Parathyroid adenoma (tissue), 2 donors: ENCODE results near the gene UBE2Q1.
A peak's percentile ranks its signal among the peaks of the same experiment; 100 is the strongest.

Source experiments
- H2AFZ ChIP-seq: fragments of 300-600 bp; sonication (generic); one replicate; pipeline ENCODE4 v1.7.0; 2017; ENCODE audit warnings: antibody characterized with exemption, mild to moderate bottlenecking
- H3K27ac ChIP-seq: fragments of 300-600 bp; sonication (generic); one replicate; pipeline ENCODE4 v1.7.0; 2017
- H3K27me3 ChIP-seq: fragments of 300-600 bp; sonication (generic); one replicate; pipeline ENCODE4 v1.7.0; 2017; ENCODE audit warnings: low read length; ENCODE audit not compliant: control insufficient read depth, insufficient read depth
- H3K36me3 ChIP-seq: fragments of 300-600 bp; sonication (generic); one replicate; pipeline ENCODE4 v1.7.0; 2017; ENCODE audit warnings: low read length; ENCODE audit not compliant: control insufficient read depth, insufficient read depth
- H3K4me1 ChIP-seq: fragments of 300-600 bp; sonication (generic); one replicate; pipeline ENCODE4 v1.7.0; 2017; ENCODE audit warnings: control low read depth
- H3K4me2 ChIP-seq: fragments of 300-600 bp; sonication (generic); one replicate; pipeline ENCODE4 v1.7.0; 2017; ENCODE audit warnings: low read length
- H3K4me3 ChIP-seq: fragments of 300-600 bp; sonication (generic); one replicate; pipeline ENCODE4 v1.7.0; 2017; ENCODE audit warnings: low read depth, low read length
- H3K79me2 ChIP-seq: fragments of 300-600 bp; sonication (generic); one replicate; pipeline ENCODE4 v1.7.0; 2017; ENCODE audit warnings: control low read depth
- H3K9ac ChIP-seq: fragments of 300-600 bp; sonication (generic); one replicate; pipeline ENCODE4 v1.7.0; 2017; ENCODE audit warnings: mild to moderate bottlenecking
- H3K9me3 ChIP-seq: fragments of 300-600 bp; sonication (generic); one replicate; pipeline ENCODE4 v1.7.0; 2017; ENCODE audit warnings: low read length; ENCODE audit not compliant: control insufficient read depth
- CTCF ChIP-seq: fragments of 300-600 bp; sonication (generic); IDR thresholded peaks from one replicate; pipeline ENCODE4 v1.7.0; 2017; ENCODE audit warnings: antibody characterized with exemption, mild to moderate bottlenecking
- donor health status: primary hyperparathyroidism.

UBE2Q1 gene

GRCh38 chr1:154571244-154571963, 12.9 kb upstream of the UBE2Q1 start:
- Histone ChIP-seq H3K27ac (no peak overlapping the region), H2AFZ (no peak overlapping the region), H3K9me3 (no peaks in the 10 kb centered on the region), H3K27me3 (no peaks in the 10 kb centered on the region), H3K4me2 (no peak overlapping the region), H3K4me3 (no peak overlapping the region), H3K9ac (no peak overlapping the region), H3K4me1 (peaks cover 9% of the 10 kb centered on the region), H3K79me2 (no peaks in the 10 kb centered on the region), H3K36me3 (no peaks in the 10 kb centered on the region)
- no peak for TF ChIP-seq CTCF

GRCh38 chr1:154568157-154568815, 9.8 kb upstream of the UBE2Q1 start:
- Histone ChIP-seq H3K4me2 (no peak overlapping the region), H3K4me3 (no peak overlapping the region), H3K36me3 (no peaks in the 10 kb centered on the region), H3K4me1 (no peaks in the 10 kb centered on the region), H2AFZ (peak overlapping the region; percentile 42), H3K79me2 (no peaks in the 10 kb centered on the region), H3K27ac (peak overlapping the region; percentile 34), H3K9me3 (no peaks in the 10 kb centered on the region), H3K27me3 (no peaks in the 10 kb centered on the region), H3K9ac (peak overlapping the region; percentile 6)
- no peak for TF ChIP-seq CTCF

- Histone ChIP-seq H2AFZ (peak within 1 kb of the TSS; percentile 42), H3K4me1 (no peaks in the 10 kb centered on the region), H3K4me3 (no peak within 1 kb of the TSS), H3K4me2 (peak within 1 kb of the TSS; percentile 38), H3K36me3 (no peaks in the 10 kb centered on the region), H3K27me3 (no peaks in the 10 kb centered on the region), H3K9me3 (no peaks in the 10 kb centered on the region), H3K79me2 (no peaks in the 10 kb centered on the region), H3K9ac (peak within 1 kb of the TSS; percentile 6), H3K27ac (peak within 1 kb of the TSS; percentile 34)
- no peak for TF ChIP-seq CTCF
Measured at GRCh38 chr1:154567386-154568156, 9.1 kb upstream of the UBE2Q1 start, which contains the start of gene CHRNB2. Gene CHRNB2, plus strand, starts transcription at chr1:154567778. Its CDS starts 267 bp downstream, at chr1:154568045.

GRCh38 chr1:154565876-154566275, 7.4 kb upstream of the UBE2Q1 start:
- Histone ChIP-seq H3K4me3 (no peak overlapping the region), H3K9me3 (no peaks in the 10 kb centered on the region), H3K27ac (no peak overlapping the region), H3K79me2 (no peaks in the 10 kb centered on the region), H3K27me3 (no peaks in the 10 kb centered on the region), H3K4me2 (no peak overlapping the region), H3K4me1 (no peaks in the 10 kb centered on the region), H3K9ac (no peak overlapping the region), H2AFZ (no peak overlapping the region), H3K36me3 (no peaks in the 10 kb centered on the region)
- TF ChIP-seq CTCF: no peak
